Tibial nerve (tissue), 4 donors: ENCODE results near the gene NUCB1. TPM values are rescaled to one million over a fixed set of nuclear protein-coding genes. Genes with fewer than 3 reads are reported as not detected.

ENCODE experiments used
- DNase-seq, 2 donors: peaks; one replicate each; pipeline ENCODE4 v3.0.0-alpha.2; 2019; ENCODE audit warnings: low spot score in 2 of 2
- H3K27ac ChIP-seq, 4 donors: fragments of 200-600 bp; sonication (generic) in 3 of 4; one replicate each; pipeline ENCODE4 v1.5.1; 2017 to 2019; ENCODE audit warnings: mild to moderate bottlenecking in 1 of 4
- H3K27me3 ChIP-seq, 2 donors: fragments of 200-600 bp; sonication (generic) in 1 of 2; one replicate each; pipeline versions ENCODE4 v1.5.1 to v1.6.0; 2017 to 2019
- H3K36me3 ChIP-seq, 3 donors: fragments of 200-600 bp; sonication (generic); one replicate each; pipeline ENCODE4 v1.5.1; 2018 to 2019
- H3K4me1 ChIP-seq, 4 donors: fragments of 200-600 bp; sonication (generic) in 3 of 4; one replicate each; pipeline ENCODE4 v1.5.1; 2017 to 2019
- H3K4me3 ChIP-seq, 4 donors: fragments of 200-600 bp; sonication (generic) in 3 of 4; one replicate each; pipeline ENCODE4 v1.5.1; 2017 to 2019; ENCODE audit warnings: mild to moderate bottlenecking in 1 of 4, moderate library complexity in 1 of 4
- H3K9me3 ChIP-seq, 4 donors: fragments of 200-600 bp; sonication (generic) in 3 of 4; one replicate each; pipeline ENCODE4 v1.5.1; 2017 to 2019
- CTCF ChIP-seq, 5 experiments: fragments of 200-600 bp in 3 of 5; fragments of 450-650 bp in 2 of 5; sonication (generic) in 3 of 5; IDR thresholded peaks; one replicate each; pipeline ENCODE4 v1.5.1; 2016 to 2019; ENCODE audit warnings: antibody characterized with exemption in 5 of 5, mild to moderate bottlenecking in 3 of 5, moderate library complexity in 2 of 5
- EP300 ChIP-seq, 2 donors: sonication (generic); formaldehyde crosslinking; IDR thresholded peaks; one replicate each; pipeline ENCODE4 v1.6.1; 2017; ENCODE audit warnings: antibody characterized with exemption in 2 of 2, mild to moderate bottlenecking in 1 of 2
- POLR2A ChIP-seq, 2 donors: fragments of 450-650 bp; IDR thresholded peaks; one replicate each; pipeline ENCODE4 v1.6.1; 2017; ENCODE audit warnings: antibody characterized with exemption in 2 of 2, mild to moderate bottlenecking in 2 of 2, moderate library complexity in 2 of 2
- WGBS, 2 donors: methylation state at CpG; one replicate each; pipeline ENCODE4 v1.1.5; 2018; 5-methylcytosine and 5-hydroxymethylcytosine counted together
- total RNA-seq, 4 donors: library from RNA; depleted of rRNA; stranded (reverse); fragments of >200 nt; gene quantifications; one replicate each; pipeline ENCODE4 v1.1.0, GENCODE V29; 2016

NUCB1 gene
- total RNA-seq, 4 donors from 2014 or later: 220 to 352 (median 287) TPM

- no peak overlapping the region for H3K27ac ChIP-seq
- H3K4me3 ChIP-seq: no peak overlapping the region
- no peak for DNase-seq
- H3K27me3 ChIP-seq: no peaks in the 10 kb centered on the region
- WGBS, 2 donors: 45 to 69% methylated on average over 3 of the region's 3 CpGs
- H3K4me1 ChIP-seq: peaks cover 0 to 12% (median 2%) of the 10 kb centered on the region in 4 donors
- H3K9me3 ChIP-seq: peaks cover 0 to 7% (median 0%) of the 10 kb centered on the region in 4 donors
- TF ChIP-seq CTCF (IDR thresholded peaks at IDR 0.05) (no peak), EP300 (IDR thresholded peaks at IDR 0.05) (no peak), POLR2A (IDR thresholded peaks at IDR 0.05) (no peak)
- no peaks in the 10 kb centered on the region for H3K36me3 ChIP-seq
Observed at GRCh38 chr19:48950159-48950558, 50.0 kb downstream of the NUCB1 start.

GRCh38 chr19:48950830-48951519 is 50.9 kb downstream of the NUCB1 start:
- Histone ChIP-seq H3K27me3 (no peaks in the 10 kb centered on the region), H3K4me3 (no peak overlapping the region), H3K27ac (no peak overlapping the region), H3K36me3 (no peaks in the 10 kb centered on the region), H3K9me3 (peaks cover 0 to 7% (median 0%) of the 10 kb centered on the region in 4 donors), H3K4me1 (peaks cover 0 to 20% (median 10%) of the 10 kb centered on the region in 4 donors)
- WGBS, 2 donors: 46 to 47% methylated on average over 9 of the region's 9 CpGs
- TF ChIP-seq CTCF (IDR thresholded peaks at IDR 0.05) (no peak), EP300 (IDR thresholded peaks at IDR 0.05) (no peak), POLR2A (IDR thresholded peaks at IDR 0.05) (no peak)
- DNase-seq: no peak

GRCh38 chr19:48953141-48953540 is 53.0 kb downstream of the NUCB1 start:
- WGBS, 2 donors: 79 to 81% methylated on average over 4 of the region's 4 CpGs
- no peak for TF ChIP-seq POLR2A (IDR thresholded peaks at IDR 0.05)
- no peak for TF ChIP-seq EP300 (IDR thresholded peaks at IDR 0.05)
- no peak for TF ChIP-seq CTCF (IDR thresholded peaks at IDR 0.05)
- Histone ChIP-seq H3K36me3 (peaks cover 0 to 14% (median 0%) of the 10 kb centered on the region in 3 donors), H3K9me3 (no peaks in the 10 kb centered on the region), H3K27me3 (no peaks in the 10 kb centered on the region), H3K4me1 (peaks cover 0 to 21% (median 12%) of the 10 kb centered on the region in 4 donors), H3K27ac (no peak overlapping the region), H3K4me3 (no peak overlapping the region)
- no peak for DNase-seq

- DNase-seq: no peak
- Histone ChIP-seq H3K27me3 (no peaks in the 10 kb centered on the region), H3K4me3 (peak overlapping the region; percentile 60 to 97 (median 92)), H3K4me1 (peaks cover 0 to 21% (median 12%) of the 10 kb centered on the region in 4 donors), H3K9me3 (no peaks in the 10 kb centered on the region), H3K27ac (peak overlapping the region; percentile 60 to 95 (median 88)), H3K36me3 (peaks cover 0 to 14% (median 0%) of the 10 kb centered on the region in 3 donors)
- TF ChIP-seq CTCF (IDR thresholded peaks at IDR 0.05) (no peak), POLR2A (IDR thresholded peaks at IDR 0.05) (no peak), EP300 (IDR thresholded peaks at IDR 0.05) (no peak)
- 45 to 53% methylated on average over 11 of the region's 11 CpGs for WGBS, 2 donors
Observed at GRCh38 chr19:48953990-48954594, 54.0 kb downstream of the NUCB1 start.
